Left kidney (tissue), 8 donors: ENCODE data around the gene TAAR2. TPM values are rescaled to one million over a fixed set of nuclear protein-coding genes. Genes with fewer than 3 reads are reported as not detected.
"Not testable (repeated sequence)": the region's sequence is repeated elsewhere in the genome, so short reads cannot be mapped to it uniquely, and the experiment has no call there.

Source experiments
- DNase-seq: peaks from one replicate; pipeline ENCODE4 v3.0.0-alpha.2; 2013
- long read RNA-seq, 8 donors: transcript quantifications; one replicate each; lab custom pipeline, GENCODE V29; 2026
- polyA plus RNA-seq: library from polyadenylated mRNA; unstranded; fragments of 120-200 nt; gene quantifications from one replicate; pipeline ENCODE4 v1.2.1, GENCODE V29; 2013; ENCODE audit not compliant: insufficient read length

The TAAR2 gene, protein sequence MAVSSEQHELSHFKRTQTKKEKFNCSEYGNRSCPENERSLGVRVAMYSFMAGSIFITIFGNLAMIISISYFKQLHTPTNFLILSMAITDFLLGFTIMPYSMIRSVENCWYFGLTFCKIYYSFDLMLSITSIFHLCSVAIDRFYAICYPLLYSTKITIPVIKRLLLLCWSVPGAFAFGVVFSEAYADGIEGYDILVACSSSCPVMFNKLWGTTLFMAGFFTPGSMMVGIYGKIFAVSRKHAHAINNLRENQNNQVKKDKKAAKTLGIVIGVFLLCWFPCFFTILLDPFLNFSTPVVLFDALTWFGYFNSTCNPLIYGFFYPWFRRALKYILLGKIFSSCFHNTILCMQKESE
- polyA plus RNA-seq, result not detected
- long read RNA-seq, donor 1, result 0 reads
- long read RNA-seq, donor 2, result 0 reads
- long read RNA-seq, donor 3, result 0 reads
- long read RNA-seq, donor 4, result 0 reads
- long read RNA-seq, donor 5, result 0 reads
- long read RNA-seq, donor 6, result 0 reads
- long read RNA-seq, donor 7, result 0 reads
- long read RNA-seq, donor 8, result 0 reads

DNA sequence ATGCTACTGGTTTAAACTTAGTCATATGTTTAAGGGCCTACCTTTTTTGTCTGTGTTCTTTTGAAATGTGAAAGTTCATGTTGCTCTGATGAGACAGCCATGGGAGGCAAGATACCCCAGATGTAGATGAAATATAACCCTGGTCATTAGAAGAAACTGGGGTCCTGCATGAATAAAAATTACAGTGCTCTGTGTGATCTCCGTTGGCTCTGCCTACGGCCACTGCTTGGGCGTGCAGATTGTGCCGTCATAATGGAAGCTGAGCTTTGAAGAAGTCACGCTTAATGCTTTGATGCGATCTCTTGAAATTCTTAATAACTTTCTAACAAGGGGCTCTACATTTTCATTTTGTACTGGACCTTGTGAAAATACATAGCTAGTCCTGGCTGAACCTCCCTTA lies at the start of gene TAAR2:
Gene TAAR2 (minus strand): TSS at position 101 of the 400 bp plus-strand sequence. CDS start 0 bp downstream, at position 101.
- no peak for DNase-seq

DNA sequence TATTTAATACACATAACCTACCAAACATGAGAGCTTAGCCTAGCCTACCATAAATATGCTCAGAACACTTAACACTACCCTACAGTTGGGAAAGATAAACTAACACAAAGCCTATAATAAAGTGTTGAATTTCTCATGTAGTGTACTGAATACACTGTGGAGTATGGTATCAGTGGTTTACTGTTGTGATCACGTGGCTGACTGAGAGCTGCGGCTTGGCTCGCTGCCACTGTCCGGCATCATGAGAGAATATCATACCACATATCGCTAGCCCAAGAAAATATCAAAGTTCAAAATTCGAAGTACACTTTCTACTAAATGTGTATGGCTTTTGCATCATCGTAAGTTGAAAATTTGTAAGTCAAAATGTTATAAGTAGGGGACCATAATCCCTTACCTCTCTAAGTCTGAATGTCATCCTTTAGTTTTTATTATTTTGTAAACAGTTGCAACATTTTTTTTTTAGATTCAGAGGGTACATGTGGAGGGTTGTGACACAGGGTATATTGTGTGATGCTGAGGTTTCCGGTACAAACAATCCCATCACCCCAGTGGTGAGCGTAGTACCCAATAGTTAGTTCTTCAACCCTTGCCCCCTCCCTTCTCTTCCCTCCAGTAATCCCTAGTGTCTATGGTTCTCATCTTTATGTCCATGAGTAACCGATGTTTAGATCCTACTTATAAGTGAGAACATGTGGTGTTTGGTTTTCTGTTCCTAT lies 49.5 kb upstream of the TAAR2 start:
- no peak for DNase-seq

DNA sequence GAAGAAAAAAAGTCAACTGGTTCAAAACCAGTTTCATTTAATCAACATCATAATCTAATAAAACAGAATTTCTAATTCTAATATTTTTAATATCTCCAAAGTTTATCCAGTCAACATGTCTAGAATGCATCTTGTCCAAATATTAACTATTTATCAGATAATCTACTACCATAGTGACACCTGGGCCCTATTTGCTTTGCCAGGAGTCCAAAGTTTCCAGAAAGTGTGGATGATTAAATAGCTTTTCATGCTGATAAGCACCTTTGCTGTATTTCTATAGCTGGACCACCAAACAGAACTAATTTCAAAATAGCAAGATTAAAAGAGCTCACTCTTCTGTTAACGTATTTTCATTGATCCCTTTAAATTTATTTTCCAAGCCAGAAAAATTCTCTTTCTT lies 47.2 kb upstream of the TAAR2 start:
- DNase-seq, result no peak

DNA sequence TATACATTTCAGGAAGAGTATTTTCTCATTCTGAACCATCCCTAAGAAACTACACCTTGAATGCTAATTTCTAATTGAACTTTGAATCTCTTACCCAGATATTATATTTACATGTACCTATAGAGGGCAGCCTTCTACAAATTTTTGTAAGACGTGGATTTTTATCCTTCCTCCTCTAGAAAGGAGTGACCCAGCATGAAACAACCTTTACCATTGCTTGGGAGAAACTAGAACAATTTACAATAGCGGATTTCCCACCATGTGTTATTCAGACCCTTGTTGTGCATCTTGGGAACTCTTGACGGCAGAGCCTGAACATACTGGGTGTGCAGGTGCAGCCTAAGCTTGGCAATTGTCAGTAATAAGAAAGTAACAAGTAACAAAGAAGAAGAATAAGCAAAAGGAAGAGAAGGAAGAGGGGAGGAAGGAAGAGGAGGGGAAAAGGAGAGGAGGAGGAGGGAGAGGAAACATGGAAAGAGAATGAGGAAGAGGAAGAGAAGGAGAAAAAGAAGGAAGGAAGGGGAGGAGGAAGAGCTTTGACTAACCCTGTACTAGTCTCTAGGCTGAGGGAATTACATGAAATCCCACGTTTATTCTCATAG lies 45.7 kb upstream of the TAAR2 start:
- DNase-seq, result peak; percentile 18

DNA sequence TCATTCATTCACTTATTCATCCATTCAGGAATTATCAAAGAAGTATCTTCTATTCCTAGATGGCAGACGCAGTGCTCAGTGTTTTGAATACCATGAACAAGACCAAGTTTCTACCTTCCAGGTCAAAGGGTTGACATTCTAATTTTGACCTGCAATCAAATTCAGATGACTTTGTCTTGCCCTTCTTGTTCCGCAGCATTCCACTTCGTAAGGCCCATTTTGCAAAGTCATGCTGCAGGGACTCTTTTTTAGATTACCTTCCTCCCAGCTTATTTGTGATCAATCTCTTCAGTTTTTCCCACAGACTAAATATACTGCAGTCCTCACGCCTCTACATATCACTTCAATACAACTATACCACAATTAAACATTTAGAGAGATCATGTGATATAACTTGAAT lies 42.0 kb upstream of the TAAR2 start:
- no peak for DNase-seq

DNA sequence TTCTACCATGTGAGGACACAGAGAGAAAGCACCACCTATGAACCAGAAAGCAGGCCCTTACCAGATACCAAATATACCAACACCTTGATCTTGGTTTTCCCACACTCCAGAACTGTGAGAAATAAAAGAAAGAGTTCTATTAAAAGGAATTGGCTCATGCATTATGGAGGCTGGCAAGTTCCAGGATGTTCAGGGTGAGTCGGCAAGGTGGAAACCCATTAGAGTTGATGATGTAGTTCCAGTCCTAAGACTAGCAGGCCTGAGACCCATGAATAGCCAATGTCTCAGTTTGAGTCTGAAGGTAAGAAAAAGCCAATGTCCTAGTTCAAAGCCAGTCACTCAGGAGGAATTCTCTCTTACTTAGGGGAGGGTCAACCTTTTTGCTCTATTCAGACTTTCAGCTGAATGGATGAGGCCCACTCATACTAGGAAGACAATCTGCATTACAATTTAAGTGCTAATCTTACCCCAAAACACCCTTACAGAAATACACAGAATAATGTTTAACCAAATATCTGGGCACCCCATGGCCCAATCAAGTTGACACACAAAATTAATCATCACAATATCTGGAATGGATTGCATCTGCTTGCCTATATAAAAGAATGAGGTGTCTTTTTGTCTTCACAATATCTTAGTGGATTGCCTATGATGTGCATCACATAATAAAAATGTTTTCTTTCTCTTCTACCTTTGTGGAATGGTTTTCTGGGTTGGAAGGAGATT lies 40.4 kb upstream of the TAAR2 start:
- no peak for DNase-seq

DNA sequence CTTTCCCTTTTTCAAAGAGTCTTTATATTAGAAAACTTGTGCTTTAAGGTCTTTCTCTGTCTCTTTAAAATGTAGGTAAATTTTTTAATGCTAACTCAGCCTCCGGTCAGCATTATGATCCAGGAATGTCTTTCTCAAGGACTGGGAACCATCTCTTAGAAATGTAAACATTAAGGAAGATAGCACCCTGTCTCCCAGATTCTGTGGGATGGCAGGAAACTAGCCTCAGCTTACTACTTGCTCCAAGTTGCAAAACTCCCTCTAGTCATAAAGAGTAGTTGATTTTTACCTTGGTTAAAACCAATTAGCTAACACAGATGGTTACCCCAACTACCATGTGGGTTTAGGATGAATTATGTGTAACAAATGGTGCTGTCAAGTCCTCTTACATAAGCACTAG lies 39.6 kb upstream of the TAAR2 start:
- DNase-seq, result no peak

DNA sequence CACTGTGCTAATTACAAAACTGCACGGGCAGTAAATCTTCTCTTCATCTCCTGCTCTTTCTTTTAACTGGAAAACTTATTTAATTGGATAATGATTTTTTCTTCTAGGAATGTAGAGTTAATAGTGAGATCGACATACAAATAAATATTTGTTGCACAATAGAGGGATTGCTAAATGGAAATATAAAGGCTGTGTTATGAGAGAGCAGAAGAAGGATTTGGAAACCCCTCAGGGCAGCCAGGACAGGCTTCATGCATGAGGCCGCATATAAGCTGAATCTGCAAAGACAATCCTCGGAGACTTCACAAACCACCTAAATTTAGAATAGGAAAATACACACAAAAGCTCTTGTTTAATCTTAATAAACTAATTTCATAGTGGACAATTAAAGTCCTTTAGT lies 37.8 kb upstream of the TAAR2 start:
- DNase-seq, result no peak

DNA sequence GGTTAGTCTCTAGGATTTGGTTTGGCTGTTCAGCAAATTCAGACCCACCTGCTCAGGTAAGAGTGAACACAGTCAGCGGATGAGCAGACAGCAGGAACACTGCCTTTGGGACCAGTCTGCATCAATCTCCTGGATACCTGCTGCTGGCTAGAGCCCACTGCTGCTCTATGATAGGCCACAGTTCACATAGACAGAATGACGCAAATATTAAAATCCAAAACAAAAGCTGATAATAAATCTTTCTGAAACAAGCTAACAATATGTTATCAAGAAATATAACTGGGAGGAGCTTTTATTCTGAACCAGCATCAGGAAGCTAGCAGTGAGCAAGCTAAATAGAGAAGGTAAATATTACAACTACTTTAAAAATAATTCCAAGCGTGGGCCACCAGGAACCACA lies 35.0 kb upstream of the TAAR2 start, which contains the start of gene TAAR1:
Gene TAAR1 (minus strand): TSS at position 101 of the 400 bp plus-strand sequence. CDS start 13,179 bp downstream, outside the sequence.
- DNase-seq, result no peak

DNA sequence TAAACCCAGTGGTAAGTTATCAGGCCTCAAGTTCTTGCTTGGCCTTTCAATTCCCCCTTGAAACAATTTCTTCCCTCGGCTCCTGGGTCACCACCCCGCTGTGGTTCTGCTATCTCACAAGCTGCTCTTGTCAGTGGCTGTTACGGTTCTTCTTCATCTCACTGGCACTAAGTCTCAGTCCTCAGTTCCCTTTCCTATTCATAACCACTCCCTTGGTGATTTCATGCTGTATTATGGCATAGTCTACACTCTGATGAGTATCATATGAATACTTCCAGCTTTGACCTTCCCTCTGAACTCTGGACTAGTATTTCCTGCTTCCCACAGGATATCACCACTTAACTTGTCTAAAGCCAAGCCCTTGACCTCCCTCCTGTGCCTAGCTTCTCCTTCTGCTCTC lies 27.0 kb upstream of the TAAR2 start:
- no peak for DNase-seq

DNA sequence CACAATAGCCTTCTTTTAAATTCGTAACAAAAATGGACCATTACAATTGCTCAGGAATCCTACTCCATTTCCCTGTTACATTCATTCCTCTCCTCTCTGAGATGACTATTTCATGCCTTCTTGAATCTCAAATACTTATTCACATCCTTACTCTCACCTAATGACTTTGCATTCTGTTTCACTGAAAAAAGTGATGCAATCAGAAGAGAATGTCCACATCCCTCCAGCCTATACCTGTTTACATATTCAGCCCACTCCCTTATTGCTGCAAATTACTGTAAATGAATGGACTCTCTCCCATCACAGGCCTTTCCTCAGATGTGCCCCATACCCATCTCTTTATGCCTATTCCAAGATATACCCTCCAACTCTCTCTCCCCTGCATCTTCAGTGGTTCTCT lies 26.4 kb upstream of the TAAR2 start:
- no peak for DNase-seq

DNA sequence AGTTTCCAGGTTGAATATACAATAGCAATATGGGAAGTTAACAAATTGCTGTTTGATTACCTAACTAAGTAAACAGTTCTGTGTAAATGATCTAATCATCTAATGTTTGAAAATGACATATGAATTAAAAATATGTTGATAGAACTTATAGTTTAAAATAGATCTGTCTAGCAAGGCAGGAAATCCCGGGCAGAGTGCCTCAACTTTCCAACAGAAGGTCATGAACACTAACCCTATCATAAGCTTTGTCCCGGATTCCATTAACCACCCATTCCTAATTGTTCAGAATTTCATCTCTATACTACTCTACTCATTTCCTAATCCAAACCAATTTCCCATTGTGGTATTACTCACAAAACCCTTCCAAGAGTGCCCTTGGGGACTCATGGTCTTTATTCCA lies 24.8 kb upstream of the TAAR2 start:
- DNase-seq, result no peak

DNA sequence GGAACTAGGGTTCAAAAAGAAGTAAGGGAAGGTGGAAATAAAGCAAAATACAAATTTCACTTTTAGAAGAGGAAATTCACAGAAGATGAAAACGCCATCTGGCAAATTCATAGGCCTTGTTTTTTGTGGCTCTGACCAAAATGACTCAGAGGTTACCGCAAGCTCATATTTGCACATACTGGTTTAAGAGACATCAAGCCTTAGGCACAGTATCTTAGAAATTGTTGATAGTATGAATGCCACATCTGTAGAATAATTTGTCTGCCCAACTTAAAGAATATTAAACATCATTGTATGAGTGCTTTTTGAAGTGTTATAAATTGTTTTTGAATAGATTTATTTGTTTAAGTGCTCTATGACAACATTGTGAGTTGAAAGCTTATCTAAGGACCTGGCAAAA lies 24.3 kb upstream of the TAAR2 start:
- DNase-seq, result no peak

DNA sequence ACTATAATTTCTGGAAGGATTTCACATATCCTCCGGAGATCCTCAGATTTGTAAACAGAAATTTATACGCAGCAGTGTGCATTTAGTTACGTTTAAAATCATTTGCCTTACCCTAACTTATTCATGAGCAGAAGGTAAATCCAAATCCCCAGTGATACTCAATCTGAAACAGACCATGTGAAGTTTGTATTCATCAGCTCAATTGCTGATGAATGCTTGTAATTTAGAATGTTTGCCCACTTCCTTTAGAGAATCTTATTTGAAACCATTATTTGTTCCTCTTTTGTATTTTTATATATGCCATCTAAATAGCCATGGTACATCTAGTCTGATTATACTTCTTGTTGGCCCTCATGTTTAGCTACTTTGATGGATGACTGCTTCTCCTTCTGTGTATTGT lies 19.5 kb upstream of the TAAR2 start:
- DNase-seq, result no peak

DNA sequence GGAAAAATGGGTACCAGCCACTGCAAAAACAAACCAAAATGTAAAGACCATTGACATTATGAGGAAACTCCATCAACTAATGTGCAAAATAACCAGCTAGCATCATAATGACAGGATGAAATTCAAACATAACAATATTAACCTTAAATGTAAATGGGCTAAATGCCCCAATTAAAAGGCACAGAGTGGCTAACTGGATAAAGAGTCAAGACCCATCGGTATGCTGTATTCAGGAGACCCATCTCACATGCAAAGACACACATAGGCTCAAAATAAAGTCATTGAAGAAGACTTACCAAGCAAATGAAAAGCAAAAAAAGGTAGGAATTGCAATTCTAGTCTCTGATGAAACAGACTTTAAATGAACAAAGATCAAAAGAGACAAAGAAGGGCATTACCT lies 13.1 kb upstream of the TAAR2 start:
- not testable (repeated sequence) for DNase-seq

DNA sequence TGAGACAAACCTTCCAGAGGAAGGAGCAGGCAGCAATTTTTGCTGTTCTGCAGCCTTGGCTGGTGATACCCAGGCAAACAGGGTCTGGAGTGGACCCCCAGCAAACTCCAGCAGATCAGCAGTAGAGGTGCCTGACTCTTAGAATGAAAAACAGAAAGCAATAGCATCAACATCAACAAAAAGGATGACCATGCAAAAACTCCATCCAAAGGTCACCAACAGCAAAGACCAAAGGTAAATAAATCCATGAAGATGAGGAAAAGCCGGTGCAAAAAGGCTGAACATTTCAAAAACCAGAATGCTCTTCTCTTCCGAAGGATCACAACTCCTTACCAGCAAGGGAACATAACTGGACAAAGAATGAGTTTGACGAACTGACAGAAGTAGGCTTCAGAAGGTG lies 11.8 kb upstream of the TAAR2 start:
- DNase-seq, result not testable (repeated sequence)

DNA sequence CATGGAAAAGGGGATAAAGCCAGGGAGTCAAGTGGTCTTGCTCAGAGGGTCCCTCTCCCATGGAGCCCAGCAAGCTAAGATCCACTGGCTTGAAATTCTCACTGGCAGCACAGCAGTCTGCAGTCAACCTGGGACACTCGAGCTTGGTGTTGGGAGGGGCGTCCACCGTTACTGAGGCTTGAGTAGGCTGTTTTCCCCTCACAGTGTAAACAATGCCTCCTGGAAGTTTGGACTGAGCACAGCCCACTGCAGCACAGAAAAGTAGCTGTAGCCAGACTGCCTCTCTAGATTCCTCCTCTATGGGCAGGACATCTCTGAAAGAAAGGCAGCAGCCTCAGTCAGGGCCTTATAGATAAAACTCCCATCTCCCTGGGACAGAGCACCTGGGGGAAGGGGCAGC lies 11.2 kb upstream of the TAAR2 start:
- not testable (repeated sequence) for DNase-seq

DNA sequence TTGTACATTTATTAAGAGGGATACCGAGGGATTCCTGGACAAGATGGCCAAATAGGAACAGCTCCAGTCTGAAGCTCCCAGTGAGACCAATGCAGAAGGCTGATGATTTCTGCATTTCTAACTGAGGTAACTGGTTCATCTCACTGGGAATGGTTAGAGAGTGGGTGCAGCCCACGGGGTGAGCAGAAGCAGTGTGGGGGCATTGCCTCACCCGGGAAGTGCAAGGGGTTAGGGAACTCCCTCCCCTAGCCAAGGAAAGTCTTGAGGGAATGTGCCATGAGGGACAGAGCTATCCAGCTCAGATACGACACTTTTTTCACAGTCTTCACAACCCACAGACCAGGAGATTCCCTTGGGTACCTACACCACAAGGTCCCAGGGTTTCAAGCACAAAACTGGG lies 10.7 kb upstream of the TAAR2 start:
- no peak for DNase-seq

DNA sequence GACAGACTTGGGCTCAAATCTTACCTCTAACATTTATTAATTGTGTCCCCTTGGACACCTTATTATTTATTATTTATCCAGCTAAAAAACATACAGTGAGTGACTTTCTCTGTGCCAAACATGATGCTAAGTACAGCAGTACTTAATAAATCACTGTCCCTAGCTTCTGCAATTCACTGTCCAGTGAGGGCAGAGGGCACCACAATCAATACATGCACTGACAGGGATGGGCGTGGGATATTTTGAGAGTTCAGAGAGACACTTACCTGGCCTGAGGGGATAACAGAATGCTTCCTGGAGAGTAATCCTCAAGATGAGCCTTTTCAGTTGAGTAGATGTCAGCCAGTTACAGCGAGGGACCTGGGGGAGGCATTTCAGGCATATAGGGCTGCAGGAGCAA lies 9.3 kb upstream of the TAAR2 start:
- DNase-seq, result no peak

DNA sequence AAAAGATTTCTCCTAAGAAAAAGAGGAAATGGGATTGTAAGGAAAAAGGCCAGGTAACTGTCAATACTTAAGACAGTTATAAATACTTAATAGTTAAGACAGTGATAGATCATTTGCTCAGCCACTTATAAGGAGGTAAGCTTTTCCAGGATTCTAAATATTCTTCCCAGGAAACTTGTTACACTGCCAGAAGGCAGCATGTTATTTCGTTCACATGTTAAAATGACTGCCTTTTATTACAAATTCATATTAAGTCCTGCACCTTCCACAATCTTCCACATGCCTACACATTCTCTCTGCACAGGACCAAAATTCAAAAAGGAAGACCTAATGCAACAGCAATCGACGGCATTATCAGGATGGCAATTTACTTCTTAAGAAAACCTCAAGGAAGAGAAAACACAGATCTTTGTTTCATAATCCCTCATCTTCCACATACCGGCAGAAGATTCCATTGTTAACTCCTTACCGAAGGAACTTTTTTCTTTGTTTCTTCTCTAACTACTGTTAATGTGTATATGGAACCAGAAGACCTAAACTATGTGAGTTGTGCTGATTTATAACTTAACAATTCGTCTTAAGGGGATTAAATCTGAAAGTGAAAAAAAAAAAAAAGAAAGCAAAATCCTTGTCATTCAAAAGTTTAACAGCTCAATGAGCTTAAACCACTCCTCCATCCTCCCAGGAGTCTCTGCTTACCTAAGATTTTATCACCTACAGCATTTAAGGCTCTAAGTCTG lies 799 bp downstream of the TAAR2 start:
- DNase-seq, result peak; percentile 6

DNA sequence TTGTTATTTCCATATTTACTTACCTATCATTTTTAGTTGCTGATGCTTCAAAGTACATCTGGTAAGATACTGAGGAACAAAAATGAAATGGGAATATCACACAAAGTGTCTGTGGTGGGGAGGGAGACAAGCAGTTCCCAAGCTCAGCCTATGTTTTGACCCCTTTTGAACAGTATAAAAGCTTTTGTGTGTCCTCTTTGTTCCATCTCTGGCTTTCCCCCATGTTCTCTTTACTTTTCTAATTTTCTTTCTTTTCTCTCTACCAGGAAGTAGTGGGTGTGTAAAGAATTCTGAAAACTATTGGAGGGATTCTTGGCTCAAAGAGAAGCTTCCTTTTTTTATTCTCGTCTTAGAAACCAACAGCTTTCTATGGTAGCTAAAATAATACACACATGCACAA lies 7.4 kb downstream of the TAAR2 start:
- no peak for DNase-seq
